ENCODE measurements around the gene INPP5A.
"Not testable (repeated sequence)": the region's sequence is repeated elsewhere in the genome, so short reads cannot be mapped to it uniquely, and the experiment has no call there.

GRCh38 chr10:132553568-132553967, 16.0 kb downstream of the INPP5A start:
- TF ChIP-seq RFX5 (IDR thresholded peaks at IDR 0.05; ENCODE audit: low read depth, low read length); HDAC2 (IDR thresholded peaks at IDR 0.05); BHLHE40 (IDR thresholded peaks at IDR 0.05; ENCODE audit: borderline replicate concordance in 1 of 2, low read depth in 2 of 2, low read length in 1 of 2); CTCF (IDR thresholded peaks at IDR 0.05 in 2 of 3, conservative IDR thresholded peaks at IDR 0.05 in 1 of 3; ENCODE audit: control insufficient read depth in 2 of 3, extremely low read depth in 1 of 3, insufficient read depth in 1 of 3, low read depth in 3 of 3, low read length in 3 of 3); IRF5 (IDR thresholded peaks at IDR 0.05; ENCODE audit: borderline replicate concordance); SMC3 (IDR thresholded peaks at IDR 0.05; ENCODE audit: borderline replicate concordance, low read length); FOXK2 (IDR thresholded peaks at IDR 0.05); MLLT1 (IDR thresholded peaks at IDR 0.05): not testable (repeated sequence)

Measured in GM12878 (cell line).